ENCODE results near the gene NFKB1. TPM values are rescaled to one million over a fixed set of nuclear protein-coding genes. Genes with fewer than 3 reads are reported as not detected.

NFKB1 gene
- total RNA-seq, 4 donors from 2014 or later, result 20.0 to 27.2 (median 22.7) TPM

GRCh38 chr4:102589743-102590142 lies 88.6 kb downstream of the NFKB1 start:
- ATAC-seq, result no peak
- Histone ChIP-seq H3K36me3 (peaks cover 0 to 46% of the 10 kb centered on the region in 2 donors), H3K4me3 (no peak overlapping the region), H3K27ac (no peak overlapping the region), H3K4me1 (no peaks in the 10 kb centered on the region), H3K27me3 (no peaks in the 10 kb centered on the region), H3K9me3 (no peaks in the 10 kb centered on the region)
- no peak for DNase-seq
- TF ChIP-seq CTCF (IDR thresholded peaks at IDR 0.05 in 4 of 5, conservative IDR thresholded peaks at IDR 0.05 in 1 of 5), result no peak
- no peak for TF ChIP-seq POLR2A (IDR thresholded peaks at IDR 0.05)
- intact Hi-C loops (cut with DNase I; ENCODE audit: low total_unique reads) (no loop called here), in situ Hi-C loops (cut with MboI; ENCODE audit: low sequenced_read_pairs in 4 of 4) (no loop called here)

- in situ Hi-C loops (cut with MboI; ENCODE audit: low sequenced_read_pairs in 4 of 4), result no loop called here
- TF ChIP-seq CTCF (IDR thresholded peaks at IDR 0.05 in 4 of 5, conservative IDR thresholded peaks at IDR 0.05 in 1 of 5), result no peak
- TF ChIP-seq POLR2A (IDR thresholded peaks at IDR 0.05), result no peak
Measured at GRCh38 chr4:102592256-102592655, 91.1 kb downstream of the NFKB1 start.

GRCh38 chr4:102593147-102593546 lies 92.0 kb downstream of the NFKB1 start:
- no peak overlapping the region for H3K27ac ChIP-seq
- H3K9me3 ChIP-seq, result no peaks in the 10 kb centered on the region
- TF ChIP-seq POLR2A (IDR thresholded peaks at IDR 0.05), result no peak
- no peak for TF ChIP-seq CTCF (IDR thresholded peaks at IDR 0.05 in 4 of 5, conservative IDR thresholded peaks at IDR 0.05 in 1 of 5)
- peaks cover 5 to 59% of the 10 kb centered on the region in 2 donors for H3K36me3 ChIP-seq
- no peaks in the 10 kb centered on the region for H3K4me1 ChIP-seq
- in situ Hi-C loops (cut with MboI; ENCODE audit: low sequenced_read_pairs in 4 of 4), result no loop called here
- H3K27me3 ChIP-seq, result no peaks in the 10 kb centered on the region
- no peak for ATAC-seq
- no peak for DNase-seq
- intact Hi-C loops (cut with DNase I; ENCODE audit: low total_unique reads), result no loop called here
- H3K4me3 ChIP-seq, result no peak overlapping the region

More at GRCh38 chr4:102592256-102592655, 91.1 kb downstream of the NFKB1 start:
- H3K4me3 ChIP-seq, result no peak overlapping the region
- no peak overlapping the region for H3K27ac ChIP-seq
- H3K36me3 ChIP-seq, result peaks cover 5 to 50% of the 10 kb centered on the region in 2 donors
- no peaks in the 10 kb centered on the region for H3K27me3 ChIP-seq
- ATAC-seq (no peak), DNase-seq (no peak)
- H3K9me3 ChIP-seq, result no peaks in the 10 kb centered on the region
- no peaks in the 10 kb centered on the region for H3K4me1 ChIP-seq
- intact Hi-C loops (cut with DNase I; ENCODE audit: low total_unique reads), result no loop called here

GRCh38 chr4:102594000-102594399 lies 92.8 kb downstream of the NFKB1 start:
- intact Hi-C loops (cut with DNase I; ENCODE audit: low total_unique reads), result no loop called here
- Histone ChIP-seq H3K27me3 (no peaks in the 10 kb centered on the region), H3K36me3 (peaks cover 5 to 66% of the 10 kb centered on the region in 2 donors), H3K9me3 (no peaks in the 10 kb centered on the region), H3K4me3 (no peak overlapping the region), H3K27ac (no peak overlapping the region), H3K4me1 (no peaks in the 10 kb centered on the region)
- ATAC-seq (no peak), DNase-seq (no peak)
- in situ Hi-C loops (cut with MboI; ENCODE audit: low sequenced_read_pairs in 4 of 4), result no loop called here
- TF ChIP-seq POLR2A (IDR thresholded peaks at IDR 0.05), result no peak
- TF ChIP-seq CTCF (IDR thresholded peaks at IDR 0.05 in 4 of 5, conservative IDR thresholded peaks at IDR 0.05 in 1 of 5), result no peak

GRCh38 chr4:102596532-102596931 lies 95.4 kb downstream of the NFKB1 start:
- Histone ChIP-seq H3K36me3 (peaks cover 5 to 66% of the 10 kb centered on the region in 2 donors), H3K4me3 (no peak overlapping the region), H3K27me3 (no peaks in the 10 kb centered on the region), H3K4me1 (no peaks in the 10 kb centered on the region), H3K9me3 (no peaks in the 10 kb centered on the region), H3K27ac (no peak overlapping the region)
- DNase-seq (no peak), ATAC-seq (no peak)
- in situ Hi-C loops (cut with MboI; ENCODE audit: low sequenced_read_pairs in 4 of 4) (no loop called here), intact Hi-C loops (cut with DNase I; ENCODE audit: low total_unique reads) (no loop called here)
- no peak for TF ChIP-seq CTCF (IDR thresholded peaks at IDR 0.05 in 4 of 5, conservative IDR thresholded peaks at IDR 0.05 in 1 of 5)
- TF ChIP-seq POLR2A (IDR thresholded peaks at IDR 0.05), result no peak
